Measurements from ENCODE around the gene CNPY4.

The CNPY4 gene

GRCh38 chr7:100170101-100170897 is 50.9 kb downstream of the CNPY4 start:
- no peak for DNase-seq

GRCh38 chr7:100171087-100171681 is 51.8 kb downstream of the CNPY4 start:
- DNase-seq: peak; percentile 60

- DNase-seq: no peak
Observed at GRCh38 chr7:100171840-100172239, 52.4 kb downstream of the CNPY4 start.

DNA sequence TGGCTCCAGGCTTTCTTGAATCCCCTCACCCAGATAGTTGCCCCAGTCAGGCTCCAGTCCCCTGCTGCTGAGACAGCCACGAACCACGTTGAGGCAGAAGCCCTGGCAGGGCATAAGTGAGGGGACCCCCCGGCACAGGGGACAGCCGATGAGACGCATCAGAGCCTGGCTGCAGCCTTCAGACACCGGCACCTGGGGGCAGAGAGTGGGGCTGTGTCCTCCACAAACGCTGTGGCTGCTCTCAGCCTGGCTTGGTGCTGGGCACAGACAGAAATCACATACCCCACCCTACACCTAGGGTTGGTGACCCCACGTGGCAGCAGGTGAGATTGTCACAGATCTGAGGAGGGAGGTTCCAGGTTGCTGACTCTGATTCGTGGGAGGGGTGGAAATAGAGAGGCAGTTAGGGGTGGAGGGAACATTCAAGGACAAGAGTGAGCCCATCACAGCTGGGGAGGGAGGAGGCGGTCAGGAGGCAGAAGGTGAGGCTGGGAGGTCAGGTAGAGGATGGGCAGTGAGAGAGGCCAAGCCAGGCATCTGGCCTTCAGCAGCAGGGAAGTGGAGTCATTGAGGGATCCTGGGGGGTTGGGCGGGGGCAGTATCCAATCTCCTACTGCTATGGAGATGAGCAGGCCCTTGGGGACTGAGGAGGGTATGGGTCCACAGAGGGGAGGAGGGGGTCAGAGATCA is 54.5 kb downstream of the CNPY4 start:
- no peak for DNase-seq

DNA sequence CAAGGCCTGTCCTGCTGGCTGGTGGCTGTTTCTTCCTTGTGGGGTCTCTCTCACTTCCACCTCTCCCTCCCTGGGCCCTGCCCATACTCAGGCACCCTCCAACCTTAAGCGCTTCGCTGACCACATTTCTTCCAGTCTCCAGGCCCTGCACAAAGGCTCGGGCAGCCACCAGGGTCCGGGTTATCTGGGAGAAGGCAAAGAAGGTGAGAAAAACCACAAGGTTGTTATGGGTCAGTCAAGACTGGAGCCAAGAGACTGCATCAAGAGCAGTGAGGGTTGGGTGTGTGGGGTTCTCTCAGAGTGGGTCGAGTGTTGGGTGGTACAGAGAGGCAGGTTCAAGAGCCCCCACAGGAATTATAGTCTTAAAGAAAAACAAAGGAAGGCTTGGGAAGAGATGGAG is 55.1 kb downstream of the CNPY4 start:
- no peak for DNase-seq

Data from 8988T (cell line).